GM19238 (cell line): ENCODE measurements around the gene AGPAT3.

Experiments used
- DNase-seq: peaks from one replicate; pipeline ENCODE4 v3.0.0; 2011; ENCODE audit warnings: low spot score; ENCODE audit not compliant: insufficient read length

AGPAT3 gene

DNA sequence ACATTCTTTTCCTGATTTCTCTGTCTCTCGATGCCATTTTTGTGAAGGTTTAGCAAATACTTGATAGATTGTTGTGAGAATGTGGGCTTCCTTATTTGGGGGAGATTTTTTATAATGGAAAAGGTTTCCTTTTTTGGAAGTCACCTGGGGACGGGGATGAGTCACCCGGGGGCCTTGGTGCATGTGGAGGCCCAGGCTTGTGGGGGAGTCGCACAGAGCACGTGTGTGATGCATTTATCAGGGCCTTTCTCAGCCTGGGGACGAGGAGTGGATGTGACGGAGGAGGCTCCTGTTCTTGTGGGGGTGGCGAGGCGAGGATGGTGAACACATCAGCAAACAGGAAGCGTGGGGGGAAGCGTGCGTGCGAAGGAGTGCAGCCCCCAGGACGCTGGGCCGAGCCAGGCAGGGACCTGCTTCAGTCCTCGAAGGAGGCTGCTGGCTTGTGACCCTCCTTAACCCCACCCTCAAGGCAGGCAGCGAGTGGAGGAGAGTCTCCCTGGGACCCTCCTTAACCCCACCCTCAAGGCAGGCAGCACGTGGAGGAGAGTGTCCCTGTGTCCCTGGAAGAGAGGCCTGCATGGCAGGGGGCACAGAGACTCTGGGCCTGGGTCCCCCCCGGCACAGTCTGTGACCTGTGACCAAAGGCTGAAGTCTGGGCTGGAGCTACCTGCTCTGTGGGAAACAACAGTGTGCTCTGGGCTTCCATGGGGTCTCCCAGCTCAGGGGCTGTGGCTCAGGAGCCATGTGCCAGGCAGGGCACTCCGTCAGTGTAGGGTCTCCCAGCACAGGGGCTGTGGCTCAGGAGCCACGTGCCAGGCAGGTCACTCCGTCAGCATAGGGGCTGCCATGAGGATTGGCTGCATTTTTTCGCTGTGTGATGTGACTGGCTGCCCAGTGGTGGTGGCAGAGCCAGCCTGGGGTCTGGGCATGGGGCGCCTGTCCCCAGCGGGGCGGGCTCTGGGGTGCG lies 57.2 kb downstream of the AGPAT3 start:
- DNase-seq, result peak; percentile 60

DNA sequence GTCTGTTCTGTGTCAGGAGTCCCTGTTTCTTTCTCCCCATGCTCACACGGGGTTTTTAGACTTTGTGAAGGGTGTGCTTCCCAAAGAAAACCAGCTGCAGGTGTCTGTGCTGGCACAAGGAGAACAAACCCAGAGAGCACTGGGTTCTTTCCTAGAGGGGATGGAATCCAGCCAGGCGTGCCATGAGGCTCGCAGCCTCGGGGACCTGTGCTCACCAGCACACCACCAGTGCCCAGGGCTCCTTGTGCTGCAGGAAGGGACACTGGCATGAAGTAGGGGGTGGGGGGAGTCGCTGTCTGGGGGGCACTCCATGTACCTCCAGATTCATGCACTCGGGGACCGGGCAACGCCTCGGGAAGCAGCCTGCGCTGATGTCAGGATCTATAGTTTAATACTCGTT lies 57.9 kb downstream of the AGPAT3 start:
- no peak for DNase-seq

DNA sequence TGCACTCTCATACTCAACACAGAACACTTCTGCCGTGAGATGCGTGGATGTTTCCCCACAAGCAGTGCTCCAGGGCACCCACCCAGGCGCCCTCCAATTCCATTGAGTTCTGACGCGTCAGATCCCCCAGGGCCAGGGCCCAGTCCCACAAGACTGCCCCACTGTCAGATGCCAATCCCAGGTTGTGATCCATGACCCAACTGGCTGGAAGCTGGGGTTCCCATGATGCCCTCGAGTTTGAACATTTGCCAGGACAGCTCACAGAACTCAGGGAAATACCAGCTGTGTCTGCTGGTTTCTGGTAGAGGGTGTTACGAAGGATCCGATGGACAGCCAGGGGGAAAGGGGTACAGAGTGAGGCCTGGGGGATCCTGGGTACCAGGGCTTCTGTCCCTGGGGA lies 58.4 kb downstream of the AGPAT3 start:
- DNase-seq, result no peak

DNA sequence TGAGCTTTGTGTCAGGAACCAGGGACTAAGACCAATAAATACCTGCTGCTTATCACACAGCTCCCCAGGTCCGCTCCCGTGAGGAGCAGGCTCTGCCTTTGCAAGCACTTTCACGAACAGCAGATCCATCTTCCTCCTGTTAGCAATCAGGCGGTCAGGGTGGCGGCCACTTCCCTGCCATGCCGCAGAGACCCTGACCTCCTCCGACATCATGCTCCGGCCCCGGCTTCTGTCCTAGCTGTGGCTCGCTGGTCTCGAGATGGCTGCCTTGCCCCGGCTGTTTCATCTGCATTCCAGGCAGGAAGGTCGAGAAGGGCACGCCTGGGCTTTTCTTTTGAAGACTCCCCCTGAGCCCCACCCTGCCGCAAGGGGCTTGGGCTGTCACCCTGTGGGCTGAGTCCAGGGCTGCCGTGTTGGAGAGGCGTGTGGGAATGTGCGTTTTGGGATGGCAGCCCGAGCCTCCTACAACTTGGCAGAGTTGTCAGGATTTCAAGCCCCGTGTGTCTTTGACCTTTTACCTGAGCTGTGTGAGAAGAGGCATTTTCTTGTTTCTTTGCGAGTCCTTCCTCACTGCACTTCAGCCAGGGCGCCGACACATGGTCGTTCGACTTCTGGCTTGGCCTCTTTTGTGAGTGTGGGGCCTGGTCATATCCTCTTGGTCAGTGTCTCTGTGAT lies 59.5 kb downstream of the AGPAT3 start:
- no peak for DNase-seq

DNA sequence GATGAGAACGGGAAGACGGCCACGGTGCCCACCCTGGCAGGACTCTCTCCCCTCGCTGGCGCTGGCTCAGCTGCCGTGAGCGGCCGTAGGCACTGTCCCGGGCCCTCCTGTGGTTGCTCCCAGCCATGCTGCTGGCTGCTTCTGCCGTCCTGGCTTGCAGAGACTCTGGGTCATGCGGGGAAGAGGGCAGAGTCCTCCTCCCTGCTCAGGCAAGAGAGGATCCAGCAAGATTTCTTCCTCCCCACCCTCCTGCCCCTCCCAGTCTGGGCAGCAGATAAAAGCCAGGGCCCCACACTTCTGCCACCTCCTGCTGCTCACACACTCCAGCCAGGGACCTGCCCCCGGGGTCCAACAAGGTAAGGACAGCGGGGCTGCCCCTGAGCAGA lies 60.1 kb downstream of the AGPAT3 start:
- DNase-seq, result no peak

DNA sequence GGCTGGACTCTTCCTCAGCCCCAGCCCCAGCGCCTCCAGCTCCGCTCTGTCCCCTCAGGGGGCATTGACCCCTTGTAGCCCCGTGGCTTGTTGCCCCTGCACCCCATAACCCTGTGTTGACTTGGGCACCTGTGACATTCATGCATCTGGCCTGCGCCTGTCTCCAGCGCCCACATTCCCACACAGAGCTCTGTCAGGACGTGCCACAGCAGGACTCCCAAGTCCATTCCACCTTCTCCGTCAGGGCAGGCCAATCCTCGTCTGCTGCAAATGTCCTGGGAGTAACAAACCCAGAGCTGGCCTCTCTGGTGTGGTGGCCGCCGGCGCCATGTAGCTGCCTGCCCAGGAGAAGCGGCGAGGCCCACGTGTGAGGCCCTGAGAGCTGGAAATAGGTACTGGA lies 60.6 kb downstream of the AGPAT3 start:
- DNase-seq, result no peak

DNA sequence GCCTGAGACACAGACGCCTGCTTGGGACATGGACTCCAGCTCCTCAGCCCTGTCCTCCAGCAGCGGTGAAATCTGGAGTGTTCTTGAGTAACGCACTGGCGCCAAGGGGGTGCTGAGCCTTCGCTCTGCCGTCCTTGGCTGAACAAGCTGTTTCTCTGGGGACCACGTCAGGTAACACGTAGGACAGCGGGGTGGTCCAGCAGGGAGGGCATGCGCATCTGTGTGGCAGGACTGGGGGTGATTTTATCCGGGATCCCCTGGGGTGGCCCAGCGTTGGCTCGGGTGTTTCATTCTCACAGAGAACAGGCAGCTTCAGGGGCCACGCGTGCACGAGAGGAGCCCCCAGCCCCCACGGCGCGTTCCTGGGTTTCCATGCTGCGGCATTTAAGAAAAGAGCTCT lies 61.2 kb downstream of the AGPAT3 start:
- no peak for DNase-seq

DNA sequence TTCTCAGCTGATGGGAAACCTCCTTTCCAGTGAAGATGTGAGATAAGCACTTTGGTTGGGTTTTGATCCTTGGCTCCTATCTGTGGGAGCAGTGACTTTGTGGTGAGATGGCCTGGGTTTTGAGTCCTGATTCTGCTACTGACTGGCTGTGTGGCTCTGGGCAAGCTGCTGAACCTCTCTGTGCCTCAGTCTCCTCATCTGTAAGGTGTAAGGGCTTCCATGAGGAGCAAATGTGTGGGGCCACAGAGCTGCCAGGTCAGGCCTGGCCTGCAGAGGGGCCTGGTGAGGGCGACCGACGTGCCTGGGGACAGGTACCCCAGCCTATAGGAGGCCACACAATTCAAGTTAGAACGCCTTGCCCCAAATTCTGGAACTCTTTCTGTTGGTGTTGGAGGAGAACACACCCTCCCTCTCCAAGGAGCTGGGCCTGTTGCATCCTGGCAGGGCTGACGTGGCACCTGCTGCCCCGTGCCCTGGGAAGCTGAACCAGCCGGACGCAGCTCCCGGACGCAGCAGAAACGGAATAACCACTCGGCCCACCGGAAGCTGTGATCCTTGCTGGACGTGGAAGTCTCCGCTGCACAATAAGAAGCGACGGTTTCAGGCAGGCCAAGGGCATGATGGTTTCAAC lies 62.7 kb downstream of the AGPAT3 start:
- no peak for DNase-seq

DNA sequence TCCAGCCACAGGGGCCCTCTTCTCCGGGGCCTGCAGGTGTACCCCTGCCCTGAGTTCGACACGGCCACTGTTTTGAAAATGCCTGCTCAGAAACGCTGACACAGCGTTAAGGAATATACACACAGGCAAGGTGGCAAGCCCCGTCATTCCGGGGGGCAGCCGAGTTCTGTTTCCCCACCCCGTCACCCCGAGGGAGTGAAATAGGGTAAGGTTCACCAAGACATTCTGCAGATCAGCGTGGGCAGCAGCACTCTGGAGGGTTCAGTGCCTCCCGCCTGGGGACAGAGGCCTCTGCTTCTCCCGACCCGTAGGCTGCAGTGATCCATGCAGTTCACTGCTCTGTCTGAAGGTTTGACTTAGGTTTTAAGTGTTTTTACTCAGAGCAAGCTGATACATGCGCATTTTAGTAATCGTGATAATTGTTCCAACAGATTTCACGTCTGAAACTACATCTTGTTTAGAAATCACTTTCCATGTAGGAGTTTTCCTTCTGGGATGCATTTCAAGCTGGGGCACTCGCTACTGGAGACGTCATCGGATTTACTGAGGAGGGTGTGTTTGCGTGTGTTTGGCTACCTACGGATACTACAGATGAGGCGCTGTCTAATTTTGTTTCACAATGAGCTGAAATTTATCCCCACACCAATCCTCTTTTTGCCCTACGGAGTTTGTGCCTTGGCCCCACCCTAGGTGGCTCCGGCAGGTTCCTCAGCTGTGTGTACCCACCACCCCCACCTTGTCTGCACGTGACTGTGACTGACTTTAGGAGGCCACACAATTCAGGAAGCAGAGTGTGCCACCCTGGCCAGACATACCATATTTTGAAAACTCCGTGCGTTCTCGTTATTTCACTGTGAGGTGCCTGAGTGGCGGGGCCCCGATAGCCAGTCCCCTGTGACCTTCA lies 63.5 kb downstream of the AGPAT3 start:
- DNase-seq, result no peak

DNA sequence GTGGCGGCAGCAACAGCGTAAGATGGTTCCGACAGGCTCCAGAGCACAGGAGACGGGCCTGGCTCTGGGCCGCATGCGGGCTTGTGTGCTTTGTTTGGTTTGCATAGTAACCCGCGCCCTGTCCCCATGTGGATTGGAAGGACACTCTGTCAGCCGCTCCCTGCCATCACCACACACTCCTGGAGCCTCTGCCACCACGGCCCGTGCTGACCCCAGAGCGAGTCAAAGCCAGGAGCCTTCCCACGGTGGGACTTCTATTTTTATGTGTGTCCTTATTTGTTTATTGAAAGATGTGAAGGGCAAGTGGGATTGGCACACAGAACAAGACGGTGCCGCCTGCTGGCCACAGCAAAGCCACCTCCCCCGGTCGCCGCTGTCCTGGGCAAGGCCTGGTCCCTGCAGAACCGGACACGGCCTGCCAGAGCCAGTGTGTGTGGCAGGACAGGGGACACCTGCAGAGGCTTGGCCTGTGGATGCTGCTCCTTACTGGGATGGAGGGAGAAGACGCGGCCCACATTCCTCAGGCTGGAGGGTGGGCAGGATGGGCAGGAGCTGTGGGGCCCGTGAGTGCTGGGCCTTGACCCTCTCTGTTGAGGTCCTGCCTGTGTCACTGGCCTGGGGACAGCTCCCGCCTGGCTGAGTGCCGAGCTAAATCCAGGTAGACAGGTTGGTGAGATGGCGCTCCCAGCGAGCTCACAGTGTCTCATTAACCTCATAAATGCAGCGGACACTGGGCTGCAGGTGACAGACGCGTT lies 64.4 kb downstream of the AGPAT3 start:
- no peak for DNase-seq

DNA sequence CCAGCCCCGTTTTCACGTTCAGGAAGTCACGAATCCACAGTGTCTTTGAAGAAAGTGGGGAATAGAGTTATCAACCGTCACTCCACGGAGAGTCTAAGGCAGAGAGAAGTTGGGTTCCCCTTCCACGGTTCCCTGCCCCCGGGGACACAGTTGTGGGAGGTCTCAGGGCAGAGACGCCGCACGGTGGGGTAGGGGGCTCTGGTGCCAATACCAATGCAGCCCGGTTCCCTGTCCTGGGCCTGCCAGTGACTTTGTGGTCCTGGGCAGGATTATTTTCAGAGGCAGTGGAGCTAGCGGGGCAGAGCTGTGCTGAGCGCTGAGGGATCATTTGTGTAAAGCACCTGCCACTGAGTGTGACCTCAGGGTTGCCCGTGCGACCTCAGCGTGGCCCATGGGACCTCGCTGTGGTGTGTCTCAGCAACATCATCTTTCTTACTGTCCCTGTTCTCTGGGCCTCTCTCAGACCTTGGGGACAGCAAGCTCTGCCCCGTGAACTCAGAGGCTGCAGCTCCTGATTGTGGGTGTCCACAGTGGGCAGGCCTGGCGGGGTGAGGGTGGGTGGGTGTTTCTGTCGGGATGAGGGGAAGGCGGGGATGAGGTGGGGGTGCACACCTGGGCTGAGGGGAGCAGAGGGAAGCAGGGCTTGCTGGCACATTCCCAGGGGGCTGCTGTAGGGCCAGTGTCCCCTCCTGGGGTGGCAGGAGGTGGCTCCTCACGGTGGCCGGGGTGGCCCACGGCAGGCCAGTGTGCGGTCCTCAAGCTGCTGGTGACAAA lies 65.2 kb downstream of the AGPAT3 start:
- no peak for DNase-seq

DNA sequence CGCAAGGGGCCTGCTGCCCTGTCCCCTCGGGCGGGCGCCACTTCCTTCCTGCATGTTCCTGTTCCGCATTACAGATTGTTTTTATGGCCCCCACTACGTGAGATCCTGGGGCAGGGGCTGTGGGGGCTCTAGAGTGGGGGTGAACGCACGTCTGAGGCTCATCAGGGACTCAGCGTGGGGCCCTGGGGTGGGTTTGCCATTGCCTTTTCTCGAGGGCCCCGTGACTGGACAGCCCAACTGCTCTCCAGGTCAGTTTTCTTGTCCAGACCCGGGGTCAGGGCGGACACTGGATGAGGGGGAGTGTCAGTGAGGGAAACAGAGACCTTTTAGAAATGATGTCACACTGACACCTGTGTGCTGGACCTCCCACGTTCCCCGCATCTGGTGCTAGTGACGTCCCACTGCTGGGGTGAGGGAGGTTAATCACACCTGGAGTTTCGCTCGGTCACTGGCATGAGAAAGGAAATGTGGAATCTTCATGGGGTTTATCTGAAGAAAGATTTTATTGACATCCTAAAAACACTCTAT lies 65.9 kb downstream of the AGPAT3 start:
- no peak for DNase-seq

DNA sequence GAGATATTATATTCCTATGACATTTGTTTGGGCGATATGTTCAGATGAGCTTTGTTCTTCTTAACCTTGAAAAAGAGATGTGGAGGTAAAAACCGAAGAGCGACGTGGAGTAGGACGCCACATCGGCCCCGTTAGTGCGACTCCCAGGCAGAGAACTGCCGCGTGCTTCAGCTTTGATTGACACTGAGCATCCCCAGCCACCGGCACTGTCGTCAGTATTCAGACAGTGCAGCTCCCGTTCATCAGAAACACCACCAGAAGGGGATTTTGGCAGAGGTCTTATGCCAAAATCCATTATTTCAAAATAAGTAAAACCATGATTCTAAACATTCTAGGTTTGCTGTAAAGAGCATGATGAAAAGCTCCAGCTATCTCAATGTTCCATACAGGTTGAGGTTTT lies 66.5 kb downstream of the AGPAT3 start:
- no peak for DNase-seq

DNA sequence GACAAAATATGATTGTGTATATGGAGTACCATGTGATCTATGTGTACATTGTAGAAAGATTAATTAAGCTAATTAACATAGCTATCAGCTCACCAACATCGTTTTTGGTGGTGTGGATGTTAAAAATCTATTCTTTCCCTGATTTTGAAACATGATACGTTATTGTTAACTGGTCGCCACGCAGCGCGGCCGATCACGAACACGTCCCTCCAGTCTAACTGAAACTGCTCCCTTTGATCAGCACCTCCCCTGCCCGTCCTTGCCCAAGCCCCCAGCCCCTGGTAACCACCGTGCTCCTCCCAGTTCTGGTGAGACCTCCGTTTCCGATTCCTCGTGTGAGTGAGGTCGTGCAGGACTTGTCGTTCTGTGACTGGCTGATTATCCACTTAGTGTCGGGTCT lies 67.0 kb downstream of the AGPAT3 start:
- DNase-seq, result no peak

DNA sequence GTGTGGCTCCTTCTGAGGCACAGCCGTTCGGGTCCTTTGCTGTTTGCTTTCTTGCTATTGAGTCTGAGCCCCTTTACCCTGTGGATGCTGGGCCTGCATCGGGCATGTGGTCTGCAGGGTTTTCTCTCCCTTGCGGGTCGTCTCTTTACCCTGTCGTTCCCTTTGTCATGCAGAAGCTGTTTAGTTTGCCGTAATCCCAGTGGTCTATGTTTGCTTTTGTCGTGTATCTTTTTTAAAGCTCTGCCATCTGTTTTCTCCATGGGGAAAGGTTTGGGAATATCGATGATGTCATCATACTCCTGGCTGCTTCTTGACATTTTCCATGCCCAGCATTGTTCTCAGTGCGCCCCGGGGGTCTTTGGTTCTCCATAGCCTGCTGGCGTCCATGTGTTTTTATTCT lies 68.2 kb downstream of the AGPAT3 start:
- DNase-seq, result no peak

DNA sequence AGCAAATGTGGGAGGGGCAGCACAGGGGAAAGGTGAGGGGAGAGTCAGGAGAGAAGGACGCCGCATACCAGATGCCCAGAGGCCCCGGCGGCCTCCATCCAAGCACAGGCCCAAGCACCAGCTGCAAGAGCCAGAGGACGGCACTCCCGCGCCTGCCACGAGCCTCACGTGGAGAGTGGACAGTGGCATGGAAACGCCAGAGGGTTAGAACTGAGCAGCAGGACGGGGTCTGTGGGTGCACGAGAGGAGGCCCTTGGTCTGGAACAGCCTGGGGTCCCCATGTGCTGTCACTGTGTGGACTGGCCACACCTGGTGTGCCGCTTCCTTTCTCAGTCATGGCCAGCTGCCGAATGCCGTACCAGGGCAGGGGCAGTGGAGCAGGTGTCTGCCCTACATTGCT lies 68.7 kb downstream of the AGPAT3 start:
- no peak for DNase-seq

DNA sequence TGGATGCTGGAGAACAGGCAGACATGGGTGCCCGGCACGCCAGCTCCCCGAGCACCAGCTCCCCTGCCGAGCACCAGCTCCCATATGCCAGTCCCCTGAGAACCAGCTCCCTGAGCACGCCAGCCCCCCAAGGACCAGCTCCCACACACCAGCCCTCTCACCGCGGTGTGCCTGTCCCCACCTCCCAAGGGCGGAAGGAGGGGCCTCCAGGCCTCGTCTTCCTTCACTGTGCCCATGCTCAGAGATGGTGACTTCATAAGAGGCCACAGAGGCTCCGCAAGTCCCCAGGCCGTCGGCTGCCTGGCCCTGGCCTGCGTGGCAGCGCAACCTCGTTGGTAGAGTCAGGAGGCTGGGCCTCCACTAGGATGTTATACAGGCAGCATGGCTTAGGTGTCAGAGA lies 69.1 kb downstream of the AGPAT3 start:
- DNase-seq, result no peak

DNA sequence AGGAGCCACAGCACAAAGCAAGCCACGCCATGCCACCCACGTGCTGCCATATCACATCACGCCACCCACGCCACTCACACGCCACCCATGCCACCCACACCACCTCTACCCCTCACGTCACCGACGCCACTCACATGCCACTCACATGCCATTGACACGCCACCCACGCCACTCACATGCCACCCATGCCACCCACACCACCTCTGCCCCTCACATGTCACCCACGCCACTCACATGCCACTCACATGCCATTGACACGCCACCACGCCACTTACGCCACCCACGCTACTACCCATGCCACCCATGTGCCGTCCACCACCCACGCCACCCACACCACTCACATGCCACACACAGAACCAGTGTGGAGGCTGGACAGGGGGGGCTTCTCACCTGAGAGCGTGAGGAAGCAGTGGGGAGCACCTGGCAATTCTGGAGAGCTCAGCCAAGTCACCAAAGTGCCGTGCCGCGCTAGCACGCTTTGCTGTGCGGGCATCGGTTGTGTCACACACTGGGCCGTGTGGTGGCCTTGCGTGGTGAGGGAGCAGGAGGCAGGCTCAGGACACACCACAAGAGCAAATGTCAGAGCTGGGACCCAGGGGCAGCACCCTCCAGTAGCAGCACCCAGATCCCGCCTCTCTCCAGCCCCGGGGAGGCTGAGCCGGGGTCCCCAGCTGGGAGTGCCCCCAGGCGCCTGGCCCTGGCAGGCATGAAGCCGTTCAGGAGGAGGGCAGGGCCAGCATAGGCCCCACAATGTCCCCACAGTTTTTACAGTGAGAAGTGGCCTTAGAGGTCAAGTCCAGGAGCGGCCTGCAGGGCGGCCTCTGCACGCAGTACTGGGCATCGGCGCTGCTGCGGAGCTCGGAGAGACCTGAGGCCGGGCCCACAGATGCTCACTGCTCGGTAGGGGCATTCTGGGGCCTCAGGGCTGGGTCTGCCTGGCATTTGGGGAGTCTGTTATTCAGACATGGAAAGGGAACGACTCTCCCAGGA lies 70.0 kb downstream of the AGPAT3 start:
- no peak for DNase-seq
